ENCODE results near the gene EIF4A3.
"Not testable (repeated sequence)": the region's sequence is repeated elsewhere in the genome, so short reads cannot be mapped to it uniquely, and the experiment has no call there.

Gene EIF4A3

DNA sequence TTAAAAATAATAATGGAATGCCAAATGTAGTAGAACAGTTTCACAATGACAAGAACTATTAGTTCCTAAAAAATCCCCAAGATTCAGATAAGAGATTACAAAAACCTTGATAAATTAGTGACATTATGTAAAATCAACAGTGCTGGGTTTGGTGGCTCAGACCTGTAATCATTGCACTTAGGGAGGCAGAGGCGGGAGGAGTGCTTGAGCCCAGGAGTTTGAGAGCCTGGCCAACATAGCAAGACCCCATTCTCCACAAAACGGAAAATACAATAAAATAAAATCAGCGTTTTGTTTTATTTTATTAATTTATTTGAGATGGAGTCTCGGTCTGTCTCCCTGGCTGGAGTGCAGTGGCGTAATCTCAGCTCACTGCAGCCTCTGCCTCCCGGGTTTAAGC is 27.0 kb upstream of the EIF4A3 start:
- in situ Hi-C loops (cut with MboI; ENCODE audit: low sequenced_read_pairs): no loop called here

DNA sequence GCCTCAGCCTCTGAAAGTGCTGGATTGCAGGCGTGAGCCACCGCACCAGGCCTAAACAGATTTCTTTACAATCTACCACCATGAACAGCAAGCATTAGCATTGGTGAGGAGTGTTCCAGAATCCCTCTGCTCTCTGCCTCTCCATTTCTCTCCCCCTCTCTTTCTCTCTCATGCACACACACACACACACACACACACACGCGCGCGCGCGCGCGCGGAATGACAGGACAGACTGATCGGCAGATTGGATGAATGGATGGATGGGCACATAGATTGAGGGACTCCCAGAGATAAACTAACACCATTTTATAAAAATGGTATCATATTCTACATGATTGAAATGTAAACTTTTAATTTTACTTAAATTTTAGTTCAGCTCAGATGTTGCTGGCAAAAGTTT is 26.2 kb upstream of the EIF4A3 start:
- in situ Hi-C loops (cut with MboI; ENCODE audit: low sequenced_read_pairs): no loop called here

DNA sequence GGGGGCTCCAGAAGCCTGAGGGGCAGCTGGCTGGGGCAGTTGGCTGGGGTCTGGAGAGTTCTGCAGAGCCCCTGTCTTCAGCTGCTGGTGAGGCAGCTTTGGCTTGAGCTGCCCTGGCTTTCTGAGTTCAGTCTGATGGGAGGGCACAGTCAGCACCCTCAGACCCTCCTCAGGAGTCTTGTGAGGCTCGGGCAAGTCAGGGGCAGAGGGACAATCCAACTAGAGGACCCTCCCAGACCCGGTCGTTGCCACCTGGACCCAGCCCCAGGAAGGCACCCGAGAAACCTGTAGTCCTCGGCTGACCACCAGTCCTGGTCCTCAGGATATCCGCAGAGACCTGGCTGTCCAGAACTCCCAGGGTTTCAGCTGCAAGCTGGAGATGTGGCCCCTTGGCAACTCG is 24.8 kb upstream of the EIF4A3 start:
- in situ Hi-C loops (cut with MboI; ENCODE audit: low sequenced_read_pairs): no loop called here

DNA sequence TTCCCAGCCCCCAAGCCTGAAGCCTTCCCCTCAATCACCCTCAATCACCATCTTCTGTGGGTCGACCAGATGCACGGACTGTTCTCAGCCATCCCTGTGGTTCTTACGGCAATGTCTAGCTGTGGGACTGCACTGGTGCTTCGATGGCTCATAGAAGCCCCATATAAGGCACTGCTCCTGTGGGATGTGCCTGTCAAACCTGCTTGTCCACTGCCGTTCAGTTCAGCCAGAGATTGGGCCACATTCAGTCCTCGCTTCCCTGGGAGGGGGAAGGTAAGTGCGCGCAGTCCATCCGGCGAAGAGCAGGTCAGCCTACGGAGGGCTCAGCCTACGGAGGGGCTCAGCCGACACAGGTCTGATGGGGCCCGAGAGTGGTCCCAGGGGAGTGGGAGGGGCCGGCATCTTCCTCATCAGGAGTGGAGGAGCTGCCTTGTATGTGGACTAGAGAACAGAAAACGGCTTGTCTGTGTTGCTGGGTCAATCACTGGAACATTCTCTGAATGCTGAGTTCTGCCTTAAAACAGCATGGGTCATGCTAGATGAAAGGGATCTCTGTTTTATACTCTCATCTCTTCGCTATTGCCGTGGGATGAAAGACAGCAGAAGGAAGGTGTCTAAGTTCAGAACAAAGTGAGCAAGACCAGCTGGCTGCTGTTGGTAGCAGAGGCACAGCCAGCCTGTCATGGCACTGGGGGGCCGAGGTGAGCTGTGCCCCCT is 23.0 kb upstream of the EIF4A3 start, which contains the start of gene CARD14:
TSS of gene CARD14 (plus strand) at position 247 of the 717 bp plus-strand sequence. CDS start 11,409 bp downstream, outside the sequence.
- in situ Hi-C loops (cut with MboI; ENCODE audit: low sequenced_read_pairs): no loop called here

DNA sequence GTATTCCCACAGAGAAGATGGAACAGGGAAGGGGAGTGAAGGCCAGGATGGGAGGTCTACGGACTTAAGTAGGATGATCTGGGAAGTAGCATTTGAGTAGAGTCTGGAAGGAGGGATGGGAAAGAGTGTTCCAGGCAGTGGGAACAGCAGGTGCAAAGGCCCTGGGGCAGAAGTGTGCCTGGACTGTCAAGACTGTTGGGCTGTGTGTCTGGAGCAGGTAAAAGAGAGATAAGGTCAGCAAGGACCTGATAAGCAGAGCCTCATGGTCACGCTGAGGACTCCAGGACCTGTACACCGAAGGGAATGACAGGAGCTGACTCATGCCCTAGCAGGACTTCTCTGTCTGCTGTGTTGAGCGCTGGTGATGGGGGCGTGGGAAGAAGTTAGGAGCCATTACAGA is 22.2 kb upstream of the EIF4A3 start:
- in situ Hi-C loops (cut with MboI; ENCODE audit: low sequenced_read_pairs): no loop called here

DNA sequence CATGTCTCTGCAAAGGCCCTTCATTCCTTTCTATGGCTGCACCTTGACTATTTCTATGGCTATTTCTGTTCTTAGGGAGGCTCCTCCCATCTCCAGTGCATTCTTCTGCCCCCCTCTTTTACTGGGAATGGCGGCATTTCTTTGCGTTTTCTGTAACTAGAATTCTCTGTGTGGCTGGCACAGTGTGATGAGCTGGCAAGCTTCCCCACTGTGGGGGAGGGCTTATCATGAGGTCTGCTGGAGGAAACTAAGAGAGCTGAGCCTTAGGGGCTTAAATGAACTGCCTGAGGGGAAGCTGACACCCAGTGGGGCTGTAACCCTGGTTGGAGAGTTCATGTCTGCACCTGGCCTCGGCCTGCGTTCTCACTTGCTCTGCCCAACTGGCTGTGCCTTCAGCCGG is 21.4 kb upstream of the EIF4A3 start:
- in situ Hi-C loops (cut with MboI; ENCODE audit: low sequenced_read_pairs): no loop called here

DNA sequence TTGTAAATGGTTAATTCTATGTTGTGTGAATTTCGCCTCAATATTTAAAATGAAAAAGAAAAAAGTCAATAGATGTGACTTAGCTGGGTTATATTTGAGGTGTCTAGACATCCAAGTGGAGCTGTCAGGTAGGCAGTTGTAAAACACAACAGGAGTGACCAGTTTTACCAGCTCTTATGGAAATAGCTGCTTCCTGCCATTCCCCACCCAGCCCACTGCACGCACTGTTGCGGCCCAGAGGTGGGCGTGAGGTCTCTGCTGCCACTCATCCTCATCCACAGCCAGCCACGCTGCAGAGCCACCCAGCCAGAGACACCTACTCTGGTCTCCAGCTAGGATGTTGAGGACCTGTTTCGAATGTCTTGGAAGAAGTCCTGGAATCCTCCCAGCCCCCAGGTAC is 19.5 kb upstream of the EIF4A3 start:
- in situ Hi-C loops (cut with MboI; ENCODE audit: low sequenced_read_pairs): no loop called here

DNA sequence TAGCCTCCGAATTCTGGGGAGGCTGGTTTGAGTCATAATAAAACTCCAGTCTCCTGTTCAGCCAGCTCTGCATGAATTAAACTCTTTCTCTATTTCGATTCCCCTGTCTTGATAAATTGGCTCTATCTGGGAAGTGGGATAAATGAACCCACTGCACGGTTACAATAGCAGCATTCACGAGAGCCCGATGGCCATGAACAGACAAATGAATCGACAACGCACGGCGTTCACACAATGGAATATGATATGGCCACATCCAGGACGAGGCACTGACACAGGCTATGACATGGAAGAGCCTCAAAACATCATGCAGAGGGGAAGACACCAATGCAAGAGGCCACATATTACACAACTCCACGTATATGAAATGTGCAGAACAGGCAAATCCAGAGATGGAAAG is 17.3 kb upstream of the EIF4A3 start:
- in situ Hi-C loops (cut with MboI; ENCODE audit: low sequenced_read_pairs): no loop called here

DNA sequence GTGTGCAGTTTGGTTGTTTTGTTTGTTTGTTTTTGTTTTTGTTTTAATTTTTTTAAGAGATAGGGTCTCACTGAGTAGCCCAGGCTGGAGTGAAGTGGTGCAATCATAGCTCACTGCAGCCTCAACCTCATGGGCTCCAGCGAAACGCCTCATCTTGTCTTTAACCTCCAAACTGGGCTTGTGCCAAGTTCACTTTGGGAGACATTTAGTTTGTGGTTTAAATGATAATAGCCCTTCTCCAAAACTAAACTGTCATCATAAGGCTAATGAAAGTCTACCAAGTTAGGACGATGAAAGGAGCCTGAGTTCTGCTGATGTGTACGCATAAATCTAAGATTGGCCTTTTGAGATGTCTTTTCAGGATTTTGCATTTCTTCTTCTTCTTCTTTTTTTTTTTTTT is 16.4 kb upstream of the EIF4A3 start:
- in situ Hi-C loops (cut with MboI; ENCODE audit: low sequenced_read_pairs): no loop called here

DNA sequence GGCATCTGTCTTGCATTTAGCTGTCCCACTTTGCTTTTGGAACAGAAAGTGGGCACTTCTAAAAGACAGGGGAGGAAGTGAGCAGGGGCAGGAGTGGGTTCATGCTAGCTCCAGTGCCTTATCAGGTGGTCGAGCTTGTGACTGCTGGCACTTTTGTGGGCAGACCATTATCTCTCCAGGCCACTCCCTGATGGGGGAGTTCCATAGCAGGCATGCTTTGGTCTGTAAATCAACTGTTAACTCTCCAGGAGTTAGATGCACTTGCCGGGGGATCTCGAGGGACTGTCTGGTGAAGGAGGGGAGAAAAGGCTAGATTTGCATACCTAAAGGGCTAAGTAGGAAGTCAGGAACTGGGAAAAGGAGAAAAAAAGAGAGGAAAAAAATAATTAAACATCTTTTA is 13.6 kb upstream of the EIF4A3 start:
- in situ Hi-C loops (cut with MboI; ENCODE audit: low sequenced_read_pairs): no loop called here

DNA sequence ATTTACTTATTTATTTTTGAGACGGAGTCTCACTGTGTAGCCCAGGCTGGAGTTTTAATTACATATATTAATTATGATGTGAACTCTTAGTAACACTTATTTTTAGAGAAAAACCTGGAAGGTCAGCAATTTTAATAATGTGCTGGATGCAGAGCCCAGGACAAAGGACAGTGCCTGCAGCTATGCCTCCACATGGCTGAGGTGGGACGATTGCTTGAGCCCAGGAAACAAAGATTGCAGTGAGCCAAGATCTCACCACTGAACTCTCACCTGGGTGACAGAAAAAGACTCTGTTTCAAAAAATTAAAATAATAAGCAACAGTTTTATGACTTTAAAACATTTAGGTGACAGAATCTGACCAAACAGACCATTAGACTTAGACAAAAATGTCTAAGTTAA is 11.9 kb upstream of the EIF4A3 start:
- in situ Hi-C loops (cut with MboI; ENCODE audit: low sequenced_read_pairs): no loop called here

DNA sequence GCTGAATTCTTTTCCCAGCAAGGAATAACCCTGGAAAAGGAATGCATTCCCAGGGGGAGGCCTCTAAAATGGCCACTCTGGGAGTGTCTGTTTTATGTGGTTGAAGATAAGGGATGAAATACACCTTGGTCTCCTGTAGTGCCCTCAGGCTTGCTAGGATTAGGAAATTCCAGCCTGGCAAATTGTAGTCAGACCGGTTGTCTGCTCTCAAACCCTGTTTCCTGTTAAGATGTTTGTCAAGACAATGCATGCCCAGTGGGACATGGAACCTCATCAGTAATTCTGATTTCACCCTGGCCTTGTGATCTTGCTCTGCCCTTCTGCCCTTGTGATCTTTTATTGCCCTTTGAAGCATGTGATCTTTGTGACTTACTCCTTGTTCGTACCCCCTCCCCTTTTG is 8.7 kb upstream of the EIF4A3 start:
- in situ Hi-C loops (cut with MboI; ENCODE audit: low sequenced_read_pairs): not testable (repeated sequence)

DNA sequence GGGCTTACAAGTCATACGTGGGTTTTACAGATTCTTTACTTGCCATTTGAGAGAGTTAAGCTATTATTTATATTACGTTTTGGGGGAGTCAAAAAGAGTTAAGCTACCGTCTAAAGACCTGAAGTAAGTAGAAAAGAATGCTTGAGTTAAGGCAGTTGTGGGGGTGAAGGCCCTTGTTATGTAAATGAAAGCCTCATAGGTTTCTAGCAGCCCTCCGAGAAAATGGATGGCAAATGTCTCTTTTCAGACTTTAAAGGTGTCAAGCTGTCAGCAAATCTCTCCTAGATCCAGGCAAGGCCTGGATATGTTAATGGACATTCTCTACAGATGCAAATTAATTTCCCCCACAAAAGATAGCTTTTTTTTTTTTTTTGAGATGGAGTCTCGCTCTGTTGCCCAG is 7.2 kb upstream of the EIF4A3 start:
- in situ Hi-C loops (cut with MboI; ENCODE audit: low sequenced_read_pairs): no loop called here

DNA sequence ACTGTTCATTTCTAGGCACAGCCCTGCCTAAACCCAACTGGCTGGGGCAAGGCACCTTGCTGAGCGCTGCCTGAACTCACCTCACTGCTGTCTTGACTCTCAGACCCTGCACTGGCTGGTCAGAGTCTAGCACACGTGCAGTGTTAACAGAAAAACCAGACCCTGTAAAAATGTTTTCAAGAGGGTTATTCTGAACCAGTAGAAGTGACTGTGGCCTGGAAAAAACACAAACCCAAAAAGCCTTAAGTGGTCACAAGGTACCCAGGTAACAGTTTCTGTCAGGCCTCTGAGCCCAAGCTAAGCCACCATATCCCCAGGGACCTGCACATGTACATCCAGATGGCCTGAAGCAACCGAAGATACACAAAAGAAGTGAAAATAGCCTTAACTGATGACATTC is 6.1 kb upstream of the EIF4A3 start:
- in situ Hi-C loops (cut with MboI; ENCODE audit: low sequenced_read_pairs): no loop called here

DNA sequence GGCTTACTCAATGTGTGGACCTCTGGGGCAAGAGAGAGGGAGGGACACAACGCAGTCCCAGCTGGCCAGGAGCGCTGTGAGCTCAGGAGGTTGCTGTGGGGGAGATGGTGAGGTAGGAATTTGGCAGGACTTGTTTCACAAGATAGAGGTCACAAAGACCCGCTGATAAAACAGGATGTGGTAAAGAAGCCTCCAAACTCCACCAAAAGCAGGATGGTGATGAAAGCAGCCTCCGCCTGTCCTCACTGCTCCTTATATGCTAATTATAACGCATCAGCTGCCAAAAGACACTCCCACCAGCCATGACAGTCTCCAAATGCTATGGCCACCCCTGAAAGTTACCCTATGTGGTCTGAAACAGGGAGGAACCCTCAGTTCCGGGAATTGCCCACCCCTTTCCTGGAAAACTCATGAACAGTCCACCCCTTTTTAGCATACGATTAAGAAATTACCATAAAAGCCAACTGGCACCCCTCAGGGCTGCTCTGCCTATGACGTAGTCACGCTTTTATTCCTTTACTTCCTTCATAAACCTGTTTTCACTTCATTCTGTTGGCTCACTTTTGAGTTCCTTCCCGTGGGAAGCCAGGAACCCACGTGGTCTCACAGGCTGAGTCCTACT is 5.3 kb upstream of the EIF4A3 start:
- in situ Hi-C loops (cut with MboI; ENCODE audit: low sequenced_read_pairs): no loop called here

DNA sequence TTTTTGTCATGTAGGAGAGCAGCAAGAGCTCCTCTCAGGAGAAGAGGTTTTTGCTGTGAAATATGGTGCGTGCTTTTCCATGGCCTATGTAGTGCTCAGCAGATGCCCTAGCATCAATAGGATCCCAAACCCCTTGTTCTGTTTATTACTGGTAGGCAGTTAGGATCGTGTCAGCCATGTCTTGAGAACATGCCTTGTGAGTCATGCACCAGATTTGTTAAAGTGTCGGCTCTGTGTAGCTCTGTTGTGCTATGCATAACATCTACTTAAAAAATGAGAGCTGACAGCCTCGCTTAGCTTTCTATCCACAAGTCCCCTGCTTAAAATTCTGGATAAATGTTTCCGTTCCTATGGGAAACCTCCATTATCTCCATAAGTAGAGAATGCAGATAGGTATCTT is 4.4 kb upstream of the EIF4A3 start:
- in situ Hi-C loops (cut with MboI; ENCODE audit: low sequenced_read_pairs): no loop called here

DNA sequence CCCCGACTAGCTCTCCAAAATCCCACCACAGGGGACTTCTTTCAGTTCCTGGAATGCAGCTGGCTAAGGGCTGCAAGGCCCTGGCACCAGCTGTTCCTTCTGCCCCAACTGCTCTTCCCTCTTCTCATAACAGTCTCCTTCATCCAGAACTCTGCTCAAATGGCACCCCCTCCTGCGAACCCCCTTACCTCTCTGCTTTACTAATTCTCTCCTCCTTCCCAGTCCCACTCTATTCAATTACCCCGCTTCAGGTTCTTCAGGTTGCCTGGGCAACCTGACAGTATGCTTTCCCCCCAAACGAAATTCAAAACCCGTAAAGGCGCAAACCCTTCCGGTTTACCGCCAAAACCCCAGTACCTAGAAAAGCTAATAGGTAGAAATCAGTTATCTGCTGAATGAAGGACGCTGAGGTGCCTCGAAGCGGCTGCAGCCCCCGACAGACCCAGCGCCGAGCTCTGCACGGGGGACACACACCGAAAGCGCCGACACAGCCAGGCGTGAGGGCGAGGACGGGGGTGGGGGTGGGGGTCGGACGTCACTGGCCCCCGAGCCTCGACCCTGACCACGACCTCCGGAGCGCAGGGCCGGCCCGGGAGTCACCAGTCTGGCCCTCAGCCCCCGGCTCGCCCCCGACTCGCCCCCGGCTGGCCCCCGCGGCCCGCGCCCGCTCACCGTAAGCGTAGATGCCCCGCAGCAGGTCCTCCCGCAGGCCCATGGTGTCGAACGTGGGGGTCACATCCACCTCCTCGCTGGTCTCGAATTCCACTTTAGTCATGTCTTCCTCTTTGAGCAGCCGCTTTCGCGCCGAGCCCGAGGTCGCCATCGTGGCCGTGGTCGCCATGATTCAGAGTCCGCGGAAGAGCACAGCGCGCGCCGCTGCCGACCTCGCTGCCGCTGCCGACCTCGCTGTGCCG is 550 bp downstream of the EIF4A3 start:
- in situ Hi-C loops (cut with MboI; ENCODE audit: low sequenced_read_pairs): no loop called here

DNA sequence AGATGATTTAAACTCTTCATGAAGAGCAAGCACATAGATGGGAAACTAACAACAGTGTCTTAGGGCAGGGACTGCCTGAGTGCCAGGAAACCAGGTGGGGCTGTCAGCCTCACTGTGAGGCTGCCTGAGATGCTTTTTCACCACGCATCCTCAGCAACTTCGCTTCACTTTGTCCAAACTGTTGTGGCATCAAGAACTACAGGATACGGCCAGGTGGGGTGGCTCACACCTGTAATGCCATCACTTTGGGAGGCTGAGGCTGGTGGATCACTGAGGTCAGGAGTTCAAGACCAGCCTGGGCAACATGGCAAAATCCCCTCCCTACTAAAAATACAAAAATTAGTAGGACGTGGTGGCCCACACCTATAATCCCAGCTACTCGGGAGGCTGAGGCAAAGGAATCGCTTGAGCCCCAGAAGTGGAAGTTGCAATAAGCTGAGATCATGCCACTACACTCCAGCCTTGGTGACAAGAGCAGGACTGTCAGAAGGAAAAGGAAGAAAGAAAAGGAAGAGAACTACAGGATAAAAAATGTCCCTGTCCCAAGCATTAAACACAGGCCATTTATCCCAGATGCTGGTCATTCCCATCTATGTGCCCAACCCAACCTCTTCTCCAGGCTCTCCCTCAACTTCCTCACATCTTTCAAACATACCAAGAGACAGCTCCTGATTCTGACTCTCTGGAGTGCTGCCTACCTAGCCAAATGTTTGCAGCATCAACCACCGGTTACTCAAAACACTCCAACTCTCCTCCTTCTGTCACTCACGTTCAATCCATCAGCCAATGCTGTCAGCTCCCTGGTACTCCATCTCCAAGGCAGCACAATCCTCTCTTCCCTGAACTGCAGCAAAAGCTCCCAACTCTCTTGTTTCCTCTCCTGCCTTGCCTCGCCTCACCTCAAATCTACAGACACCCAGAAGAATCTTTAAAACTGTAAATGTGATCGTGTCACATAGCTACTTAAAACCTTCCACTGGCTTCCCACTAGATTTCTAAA is 1.6 kb downstream of the EIF4A3 start:
- in situ Hi-C loops (cut with MboI; ENCODE audit: low sequenced_read_pairs): no loop called here

DNA sequence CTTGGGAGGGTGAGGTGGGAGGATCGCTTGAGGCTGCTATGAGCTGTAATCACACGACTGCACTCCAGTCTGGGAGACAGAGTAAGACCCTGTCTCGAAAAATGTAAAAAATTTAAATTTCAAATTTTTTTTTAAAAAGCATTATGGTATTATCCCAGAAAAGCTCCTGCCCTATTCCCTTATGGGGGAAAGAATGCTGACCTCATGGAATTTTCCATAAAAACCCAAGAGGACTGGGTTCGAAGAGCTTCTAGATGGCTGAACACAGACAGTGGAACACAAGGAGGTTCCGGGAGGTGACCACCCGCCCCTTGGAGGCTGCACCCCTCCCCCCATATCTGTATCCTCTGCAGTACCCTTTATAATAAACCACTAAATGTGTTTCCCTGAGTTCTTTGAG is 4.0 kb downstream of the EIF4A3 start:
- in situ Hi-C loops (cut with MboI; ENCODE audit: low sequenced_read_pairs): no loop called here

DNA sequence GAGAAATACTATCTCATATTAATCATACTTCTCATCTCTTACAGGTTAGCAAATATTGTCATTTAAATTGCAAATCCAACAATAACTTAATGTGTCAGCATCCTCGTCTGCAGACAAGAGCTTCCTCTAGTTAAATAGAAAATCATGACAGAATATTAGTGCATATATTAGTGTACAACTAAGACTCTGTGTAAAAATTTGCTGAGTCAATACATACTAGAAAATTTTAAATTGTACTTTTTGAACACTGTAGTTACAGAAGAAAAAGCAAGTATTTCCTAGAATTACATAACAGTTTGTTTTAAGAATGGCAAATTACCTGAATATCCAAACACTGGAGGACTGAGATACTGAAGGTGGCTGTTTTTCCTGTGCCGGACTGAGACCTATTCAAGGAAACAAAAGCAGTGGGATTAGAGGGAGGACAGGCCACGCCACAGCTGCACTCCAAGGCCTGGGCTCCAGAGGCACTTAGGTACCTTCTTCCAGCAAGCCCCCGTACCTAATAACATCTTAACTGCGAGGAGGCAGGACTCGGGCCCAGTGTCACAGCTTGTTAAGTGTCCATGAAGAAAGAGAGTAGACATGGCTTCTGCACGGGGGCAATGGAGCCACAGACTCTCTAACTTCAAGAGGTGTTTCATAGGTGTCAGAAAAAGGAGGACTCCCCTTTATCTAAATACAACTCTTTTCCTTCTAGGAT is 5.3 kb downstream of the EIF4A3 start:
- in situ Hi-C loops (cut with MboI; ENCODE audit: low sequenced_read_pairs): no loop called here

Data from HL-60/S4 (cell line).